SIG-M5 (cell line): Measurements from ENCODE around the gene INPP5D.

ENCODE experiments used
- DNase-seq: peaks from one replicate; lab custom pipeline; 2025; lab: John Stamatoyannopoulos, UW

Gene INPP5D

DNA sequence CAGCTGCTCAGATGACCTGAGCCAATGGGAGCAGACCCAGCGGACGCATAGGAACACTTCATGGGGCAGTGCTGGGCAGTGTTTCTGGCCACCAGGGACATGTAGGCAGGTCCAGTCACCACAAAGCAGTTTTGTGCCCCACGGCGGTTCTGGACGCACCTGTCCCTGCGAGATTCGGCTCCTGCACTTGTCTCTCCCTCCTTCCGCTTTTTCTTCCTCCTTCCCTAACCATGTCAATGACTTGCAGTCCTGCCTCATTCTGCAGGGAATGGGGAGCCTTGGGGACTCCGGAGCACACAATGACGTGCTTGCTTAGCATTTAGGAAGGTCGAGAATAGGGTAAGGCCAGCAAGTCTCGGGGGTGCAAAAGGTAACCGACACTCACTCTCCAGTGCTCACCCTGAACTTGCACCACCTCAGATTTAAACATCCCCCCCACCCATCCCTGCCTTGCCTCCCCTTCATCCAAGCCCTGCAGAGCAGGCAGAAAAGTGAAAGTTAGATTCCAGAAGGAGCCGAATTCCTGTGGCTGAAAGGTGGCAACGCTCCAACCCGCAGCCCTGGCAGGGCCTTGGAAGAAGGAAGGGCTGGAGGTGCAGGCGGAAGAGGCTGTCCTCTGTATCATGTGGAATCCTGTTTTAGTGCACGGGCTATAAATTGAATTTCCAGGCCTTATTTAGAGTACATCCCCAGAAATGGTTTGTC, 150.9 kb downstream of the INPP5D start:
- DNase-seq: no peak

DNA sequence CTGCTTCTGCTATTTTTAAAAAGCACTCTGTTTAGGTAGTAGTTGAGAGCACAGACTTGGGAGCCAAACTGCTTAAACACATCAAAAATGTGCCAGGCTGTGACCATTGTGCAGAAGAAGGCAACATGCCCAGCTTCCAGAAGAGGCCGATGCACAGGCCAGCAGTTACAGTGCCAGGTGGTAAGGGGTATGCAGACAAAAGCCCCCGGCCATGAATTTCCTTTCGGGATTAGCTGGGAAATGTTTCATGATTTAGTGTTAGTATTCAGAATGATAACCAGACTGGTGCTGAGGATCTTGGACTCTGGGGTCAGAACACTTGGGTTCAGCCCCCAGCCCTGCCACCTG, 151.4 kb downstream of the INPP5D start:
- no peak for DNase-seq

- no peak for DNase-seq
These were observed 152.9 kb downstream of the INPP5D start for GRCh38 chr2:233213011-233213410.

DNA sequence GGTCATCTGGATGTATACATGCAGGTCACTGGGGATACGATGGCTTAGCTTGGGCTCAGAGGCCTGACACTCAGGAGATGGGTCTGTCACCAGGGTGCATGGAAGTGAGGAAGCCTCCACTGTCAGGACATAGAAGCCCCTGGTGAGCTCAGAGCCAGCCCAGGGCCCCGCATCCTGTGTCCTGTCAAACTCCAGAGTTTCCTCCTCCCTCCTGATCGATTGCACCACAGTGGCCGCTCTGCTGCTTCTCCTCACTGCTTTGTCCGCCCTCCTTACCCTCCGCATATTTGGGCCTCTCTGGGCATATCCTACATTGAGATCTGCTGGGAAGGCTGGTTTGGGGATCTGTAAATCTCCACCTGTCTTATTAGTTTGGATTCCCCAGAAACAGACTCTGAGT, 153.8 kb downstream of the INPP5D start:
- no peak for DNase-seq

DNA sequence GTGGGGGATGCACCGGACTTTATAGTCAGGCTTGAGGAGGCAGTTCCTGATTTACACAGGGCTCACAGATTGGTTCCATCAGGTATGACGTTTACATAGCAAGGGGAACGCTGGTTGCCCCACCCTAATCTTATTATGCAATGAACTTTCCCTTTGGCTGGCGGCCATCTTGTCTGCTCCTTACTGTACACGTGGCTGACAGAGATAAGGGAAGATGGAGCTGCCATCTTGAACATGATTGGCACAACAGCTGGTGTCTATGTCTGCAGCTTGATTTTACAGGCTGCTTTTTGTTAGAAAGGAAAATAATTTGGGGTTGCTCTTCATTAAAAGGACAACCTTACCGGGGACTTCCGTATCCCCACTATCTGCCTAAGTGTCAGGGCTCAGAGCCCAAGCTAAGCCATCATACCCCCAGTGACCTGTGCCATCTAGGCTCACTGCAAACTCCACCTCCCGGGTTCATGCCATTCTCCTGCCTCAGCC, 157.8 kb downstream of the INPP5D start:
- DNase-seq: no peak

DNA sequence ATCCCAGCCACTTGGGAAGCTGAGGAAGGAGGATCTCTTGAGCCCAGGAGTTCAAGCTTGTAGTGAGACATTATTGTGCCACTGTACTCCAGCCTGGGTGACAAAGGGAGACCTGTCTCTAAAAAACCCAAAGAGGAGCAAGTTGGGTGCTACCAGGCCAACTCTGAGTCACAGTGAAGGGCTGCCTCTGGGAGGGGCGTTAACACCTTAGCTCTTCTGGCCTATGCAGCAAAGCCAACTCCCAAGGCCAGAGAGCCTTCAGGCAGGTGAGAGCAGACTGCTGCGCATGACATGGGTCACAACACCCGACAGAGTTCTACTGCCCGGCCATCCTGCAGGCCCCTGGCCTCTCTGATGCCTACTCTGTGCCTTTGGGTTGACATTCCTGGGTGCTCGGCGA, 158.7 kb downstream of the INPP5D start:
- no peak for DNase-seq

- no peak for DNase-seq
These were observed 159.7 kb downstream of the INPP5D start for GRCh38 chr2:233219848-233220247.

DNA sequence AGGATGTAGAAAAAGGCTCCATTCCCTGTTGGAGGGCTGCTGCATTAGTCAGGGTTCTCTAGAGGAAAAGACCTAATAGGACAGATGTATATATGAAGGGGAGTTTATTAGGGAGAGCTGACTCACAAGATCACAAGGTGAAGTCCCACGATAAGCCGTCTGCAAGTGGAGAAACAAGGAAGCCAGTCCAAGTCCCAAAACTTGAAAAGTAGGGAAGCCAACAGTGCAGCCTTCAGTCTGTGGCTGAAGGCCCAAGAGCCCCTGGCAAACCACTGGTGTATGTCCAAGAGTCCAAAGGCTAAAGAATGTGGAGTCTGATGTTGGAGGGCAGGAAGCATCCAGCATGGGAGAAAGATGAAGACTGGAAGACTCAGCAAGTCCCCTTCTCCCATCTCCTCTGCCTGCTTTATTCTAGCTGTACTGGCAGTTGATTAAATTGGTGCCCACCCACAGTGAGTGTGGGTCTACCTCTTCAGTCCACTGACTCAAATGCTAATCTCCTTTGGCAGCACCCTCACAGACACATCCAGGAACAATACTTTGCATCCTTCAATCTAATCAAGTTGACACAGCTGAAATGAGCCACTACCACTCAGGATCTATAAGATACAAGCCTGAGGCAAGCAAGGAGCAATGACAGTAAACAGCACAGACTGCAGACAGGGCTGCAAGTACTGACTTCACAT, 161.4 kb downstream of the INPP5D start:
- DNase-seq: no peak

GRCh38 chr2:233223059-233223894, 163.1 kb downstream of the INPP5D start:
- peak; percentile 71 for DNase-seq

- no peak for DNase-seq
These were observed 165.3 kb downstream of the INPP5D start for GRCh38 chr2:233225230-233226068.

GRCh38 chr2:233226511-233227031, 166.4 kb downstream of the INPP5D start:
- DNase-seq: no peak

DNA sequence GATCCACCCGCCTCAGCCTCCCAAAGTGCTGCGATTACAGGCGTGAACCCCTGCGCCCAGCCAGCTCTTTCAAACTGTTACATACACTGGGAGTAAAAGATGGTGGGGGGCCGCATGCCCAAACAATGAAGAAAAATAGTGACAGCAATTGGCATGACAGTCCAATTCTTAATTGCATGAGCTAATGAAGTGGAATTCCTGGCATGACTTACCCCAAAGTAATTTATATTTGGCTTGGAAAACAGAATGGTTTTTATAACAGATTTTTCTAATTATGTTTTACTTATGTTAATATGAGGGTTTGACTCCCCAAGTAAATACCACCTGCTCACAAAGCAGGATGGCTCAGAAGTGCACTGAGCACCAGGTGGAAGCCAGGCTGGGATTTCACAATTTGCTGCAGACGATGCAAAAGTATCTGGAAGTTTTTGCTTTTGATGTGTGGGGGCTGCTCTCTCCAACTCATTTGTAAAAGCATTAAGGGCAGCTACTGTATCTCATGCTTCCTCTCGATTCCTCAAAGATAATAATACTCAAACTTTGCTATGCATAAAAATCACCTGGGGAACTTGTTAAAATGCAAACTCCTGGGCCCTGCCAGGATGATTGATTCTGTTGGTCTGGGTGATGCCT, 167.3 kb downstream of the INPP5D start:
- no peak for DNase-seq

DNA sequence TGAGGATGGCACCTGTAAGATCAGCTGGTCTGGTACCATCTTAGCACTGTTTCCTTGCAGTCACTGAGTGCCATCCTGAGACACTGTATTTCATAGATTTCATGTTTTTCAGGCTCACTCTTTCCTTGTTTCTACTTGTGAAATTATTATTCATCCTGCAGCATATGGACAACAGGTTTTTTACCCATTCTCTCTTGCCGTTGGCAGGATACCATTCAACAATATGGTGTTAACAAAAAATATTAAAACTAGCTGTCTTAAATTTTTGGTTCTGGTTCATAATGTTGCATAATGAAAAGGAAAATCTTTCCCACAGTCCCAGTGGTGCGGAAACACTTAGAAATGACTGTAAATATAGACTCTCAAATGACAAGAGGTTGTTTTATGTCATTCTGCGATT, 168.2 kb downstream of the INPP5D start:
- no peak for DNase-seq

- DNase-seq: no peak
These were observed 173.6 kb downstream of the INPP5D start for GRCh38 chr2:233233618-233234230.

DNA sequence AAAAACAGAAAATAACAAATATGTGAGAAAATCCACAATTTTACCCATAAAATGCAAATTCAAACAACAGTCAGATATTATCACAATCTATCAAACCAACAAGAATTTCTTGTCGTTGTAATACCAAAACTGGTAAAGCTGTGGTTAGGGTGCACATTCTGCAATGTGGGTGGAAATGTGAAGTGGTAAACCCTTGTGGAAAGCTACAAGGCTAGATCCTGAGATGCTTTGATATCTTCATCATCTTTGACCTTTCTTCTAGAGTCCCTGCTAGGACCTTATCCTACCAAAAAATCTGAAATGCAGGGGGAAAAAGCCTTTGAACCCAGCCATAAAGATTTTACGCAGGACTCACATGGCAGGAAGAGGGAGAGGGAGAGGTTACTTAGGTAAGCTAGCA, 174.1 kb downstream of the INPP5D start:
- DNase-seq: no peak

DNA sequence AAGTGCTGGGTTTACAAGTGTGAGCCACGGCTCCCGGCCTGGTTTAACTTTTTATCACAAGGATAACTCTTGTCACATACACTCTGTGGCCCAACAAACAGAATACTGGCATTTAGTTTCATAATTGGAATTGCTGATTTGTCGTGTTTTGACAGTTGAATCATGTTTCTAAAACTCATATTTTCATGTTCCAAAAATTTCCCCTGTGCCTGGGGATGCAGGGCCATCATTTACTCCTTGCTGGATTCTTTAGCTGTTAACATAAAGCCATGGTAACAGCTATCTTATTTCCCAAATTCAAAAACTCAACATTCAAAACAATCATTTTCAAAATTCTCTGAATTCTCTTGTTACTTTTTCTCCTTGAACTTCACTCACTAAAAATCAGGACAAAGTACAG, 174.9 kb downstream of the INPP5D start:
- DNase-seq: no peak

- no peak for DNase-seq
These were observed 175.8 kb downstream of the INPP5D start for GRCh38 chr2:233235977-233236376.

GRCh38 chr2:233236820-233237589, 176.9 kb downstream of the INPP5D start:
- DNase-seq: no peak

DNA sequence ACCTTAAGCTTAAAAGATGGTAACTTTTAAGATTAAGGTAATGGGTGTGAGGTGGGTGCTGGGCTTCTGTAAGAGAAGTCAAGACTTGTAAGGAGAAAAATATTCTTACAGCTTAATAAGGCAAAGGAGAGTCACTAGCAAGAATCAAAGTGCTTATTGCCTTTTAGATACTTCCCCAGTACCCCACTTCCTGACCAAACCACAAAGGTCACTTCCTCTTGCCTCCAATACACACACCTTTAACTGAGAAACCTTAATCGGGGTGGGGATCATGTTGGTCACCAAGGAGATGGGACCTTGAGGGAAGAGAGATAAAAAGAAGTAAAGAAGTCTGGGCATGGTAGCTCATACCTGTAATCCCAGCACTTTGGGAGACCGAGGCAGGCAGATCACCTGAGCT, 180.8 kb downstream of the INPP5D start:
- no peak for DNase-seq

GRCh38 chr2:233241803-233242202, 181.7 kb downstream of the INPP5D start:
- no peak for DNase-seq
